GM13977 (cell line): ENCODE data around the gene COL9A2.
A peak's percentile ranks its signal among the peaks of the same experiment; 100 is the strongest.
"Not testable (repeated sequence)": the region's sequence is repeated elsewhere in the genome, so short reads cannot be mapped to it uniquely, and the experiment has no call there.

Experiments used
- DNase-seq: peaks from one replicate; pipeline ENCODE4 v3.0.0; 2012; ENCODE audit warnings: low spot score
- CTCF ChIP-seq: IDR thresholded peaks from 2 replicates; pipeline ENCODE4 v1.5.1; 2012; ENCODE audit warnings: mild to moderate bottlenecking, control low read depth; ENCODE audit not compliant: insufficient read depth; ENCODE audit errors: extremely low read depth, missing control alignments
- in situ Hi-C: fragments of 300-500 bp; cut with MboI; formaldehyde crosslinking; loops from one replicate; pipeline ENCODE4 v1.12.0; 2022; ENCODE audit warnings: low sequenced_read_pairs, low pct_unique_long_range_greater_than_20kb, mixed read lengths, inconsistent platforms; ENCODE audit not compliant: unreplicated experiment

COL9A2 gene

GRCh38 chr1:40341491-40342380 is 24.6 kb upstream of the COL9A2 start:
- DNase-seq: no peak
- in situ Hi-C loops: no loop called here
- no peak for TF ChIP-seq CTCF

GRCh38 chr1:40339420-40340323 is 22.6 kb upstream of the COL9A2 start:
- no peak for TF ChIP-seq CTCF
- in situ Hi-C loops: loop anchor here (5.0 kb wide), 1 partner anchor 197 kb away; no protein-coding TSS in a partner anchor
- no peak for DNase-seq

- in situ Hi-C loops: loop anchor here (5.0 kb wide), 1 partner anchor 197 kb away; no protein-coding TSS in a partner anchor
- DNase-seq: peak; percentile 79
- TF ChIP-seq CTCF: peak; percentile 99
These were observed 21.8 kb upstream of the COL9A2 start for GRCh38 chr1:40338745-40339419.

- in situ Hi-C loops: loop anchor here (5.0 kb wide), 1 partner anchor 195 kb away; no protein-coding TSS in a partner anchor
- no peak for DNase-seq
- no peak for TF ChIP-seq CTCF
These were observed 20.4 kb upstream of the COL9A2 start for GRCh38 chr1:40337443-40337842.

- no peak for TF ChIP-seq CTCF
- in situ Hi-C loops: no loop called here
- no peak for DNase-seq
These were observed 15.6 kb upstream of the COL9A2 start for GRCh38 chr1:40332695-40333094.

DNA sequence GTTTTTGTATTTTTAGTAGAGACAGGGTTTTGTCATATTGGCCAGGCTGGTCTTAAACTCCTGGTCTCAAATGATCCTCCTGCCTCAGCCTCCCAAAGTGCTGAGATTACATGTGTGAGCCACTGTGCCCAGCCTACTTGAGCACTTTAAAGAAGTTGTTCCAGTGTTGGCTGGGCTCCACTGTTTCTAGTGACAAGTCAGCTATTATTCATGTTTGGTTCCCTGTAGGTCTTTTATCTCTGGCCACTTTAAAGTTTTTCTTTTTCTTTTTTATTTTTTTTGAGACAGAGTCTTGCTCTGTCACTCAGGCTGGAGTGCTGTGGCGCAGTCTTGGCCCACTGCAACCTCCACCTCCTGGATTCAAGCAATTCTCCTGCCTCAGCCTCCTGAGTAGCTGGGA is 14.3 kb upstream of the COL9A2 start:
- DNase-seq, in situ Hi-C loops: not testable (repeated sequence)
